ENCODE data around the gene PLEKHA1.

PLEKHA1 gene

GRCh38 chr10:122460891-122461293 lies 86.4 kb downstream of the PLEKHA1 start:
- Histone ChIP-seq H3K4me3 (ENCODE audit: low read depth, low read length) (peak overlapping the region; percentile 86), H3K4me1 (ENCODE audit: control insufficient read depth, insufficient read depth, low read length, unreplicated experiment) (peaks cover 33% of the 10 kb centered on the region), H3K79me2 (ENCODE audit: control insufficient read depth, insufficient read depth, low read length, unreplicated experiment) (peaks cover 42% of the 10 kb centered on the region), H3K27ac (ENCODE audit: low read depth, low read length) (no peak overlapping the region), H3K36me3 (ENCODE audit: insufficient read depth, low read length) (0 out of 2 replicates have a peak, but pooled peaks cover 8% of the 10 kb centered on the region), H3K27me3 (ENCODE audit: insufficient read depth, low read length) (no peaks in the 10 kb centered on the region), H2AFZ (ENCODE audit: low read length, unreplicated experiment) (peak overlapping the region; percentile 46)

- peak within 1 kb of the TSS; percentile 86 for H3K4me3 ChIP-seq (ENCODE audit: low read depth, low read length)
- peaks cover 33% of the 10 kb centered on the region for H3K4me1 ChIP-seq (ENCODE audit: control insufficient read depth, insufficient read depth, low read length, unreplicated experiment)
- peak within 1 kb of the TSS; percentile 51; the same call in 1 of the 2 replicates for H3K27ac ChIP-seq (ENCODE audit: low read depth, low read length)
- peak within 1 kb of the TSS; percentile 57 for H2AFZ ChIP-seq (ENCODE audit: low read length, unreplicated experiment)
- H3K36me3 ChIP-seq (ENCODE audit: insufficient read depth, low read length): 0 out of 2 replicates have a peak, but pooled peaks cover 8% of the 10 kb centered on the region
- H3K79me2 ChIP-seq (ENCODE audit: control insufficient read depth, insufficient read depth, low read length, unreplicated experiment): peaks cover 45% of the 10 kb centered on the region
- no peaks in the 10 kb centered on the region for H3K27me3 ChIP-seq (ENCODE audit: insufficient read depth, low read length)
These were observed 86.8 kb downstream of the PLEKHA1 start, which contains the start of gene HTRA1 for GRCh38 chr10:122461367-122461728. TSS of gene HTRA1 (plus strand) at chr10:122461553. CDS start at chr10:122461653, 100 bp downstream.

GRCh38 chr10:122461729-122462532 lies 87.4 kb downstream of the PLEKHA1 start:
- H3K36me3 ChIP-seq (ENCODE audit: insufficient read depth, low read length): 0 out of 2 replicates have a peak, but pooled peaks cover 8% of the 10 kb centered on the region
- H3K4me1 ChIP-seq (ENCODE audit: control insufficient read depth, insufficient read depth, low read length, unreplicated experiment): peaks cover 39% of the 10 kb centered on the region
- no peaks in the 10 kb centered on the region for H3K27me3 ChIP-seq (ENCODE audit: insufficient read depth, low read length)
- peak overlapping the region; percentile 51; the same call in 1 of the 2 replicates for H3K27ac ChIP-seq (ENCODE audit: low read depth, low read length)
- H3K4me3 ChIP-seq (ENCODE audit: low read depth, low read length): peak overlapping the region; percentile 86
- peaks cover 51% of the 10 kb centered on the region for H3K79me2 ChIP-seq (ENCODE audit: control insufficient read depth, insufficient read depth, low read length, unreplicated experiment)
- H2AFZ ChIP-seq (ENCODE audit: low read length, unreplicated experiment): peak overlapping the region; percentile 57

- Histone ChIP-seq H3K27me3 (ENCODE audit: insufficient read depth, low read length) (no peaks in the 10 kb centered on the region), H2AFZ (ENCODE audit: low read length, unreplicated experiment) (peak overlapping the region; percentile 57), H3K4me3 (ENCODE audit: low read depth, low read length) (peak overlapping the region; percentile 86), H3K36me3 (ENCODE audit: insufficient read depth, low read length) (0 out of 2 replicates have a peak, but pooled peaks cover 8% of the 10 kb centered on the region), H3K27ac (ENCODE audit: low read depth, low read length) (peak overlapping the region; percentile 51; the same call in 1 of the 2 replicates), H3K4me1 (ENCODE audit: control insufficient read depth, insufficient read depth, low read length, unreplicated experiment) (peaks cover 48% of the 10 kb centered on the region), H3K79me2 (ENCODE audit: control insufficient read depth, insufficient read depth, low read length, unreplicated experiment) (peaks cover 60% of the 10 kb centered on the region)
These were observed 88.3 kb downstream of the PLEKHA1 start for GRCh38 chr10:122462533-122463465.

GRCh38 chr10:122463466-122464249 lies 89.2 kb downstream of the PLEKHA1 start:
- 0 out of 2 replicates have a peak overlapping the region, but pooled peaks have one; percentile 51 for H3K27ac ChIP-seq (ENCODE audit: low read depth, low read length)
- H3K36me3 ChIP-seq (ENCODE audit: insufficient read depth, low read length): 0 out of 2 replicates have a peak, but pooled peaks cover 8% of the 10 kb centered on the region
- H3K4me3 ChIP-seq (ENCODE audit: low read depth, low read length): peak overlapping the region; percentile 86
- H3K27me3 ChIP-seq (ENCODE audit: insufficient read depth, low read length): no peaks in the 10 kb centered on the region
- peaks cover 57% of the 10 kb centered on the region for H3K4me1 ChIP-seq (ENCODE audit: control insufficient read depth, insufficient read depth, low read length, unreplicated experiment)
- peaks cover 69% of the 10 kb centered on the region for H3K79me2 ChIP-seq (ENCODE audit: control insufficient read depth, insufficient read depth, low read length, unreplicated experiment)
- no peak overlapping the region for H2AFZ ChIP-seq (ENCODE audit: low read length, unreplicated experiment)

- Histone ChIP-seq H3K4me3 (ENCODE audit: low read depth, low read length) (peak overlapping the region; percentile 86), H3K36me3 (ENCODE audit: insufficient read depth, low read length) (0 out of 2 replicates have a peak, but pooled peaks cover 8% of the 10 kb centered on the region), H3K79me2 (ENCODE audit: control insufficient read depth, insufficient read depth, low read length, unreplicated experiment) (peaks cover 69% of the 10 kb centered on the region), H3K4me1 (ENCODE audit: control insufficient read depth, insufficient read depth, low read length, unreplicated experiment) (peaks cover 58% of the 10 kb centered on the region), H3K27ac (ENCODE audit: low read depth, low read length) (no peak overlapping the region), H3K27me3 (ENCODE audit: insufficient read depth, low read length) (no peaks in the 10 kb centered on the region), H2AFZ (ENCODE audit: low read length, unreplicated experiment) (no peak overlapping the region)
These were observed 89.7 kb downstream of the PLEKHA1 start for GRCh38 chr10:122464250-122464510.

GRCh38 chr10:122464586-122464985 lies 90.1 kb downstream of the PLEKHA1 start:
- no peaks in the 10 kb centered on the region for H3K27me3 ChIP-seq (ENCODE audit: insufficient read depth, low read length)
- H3K4me3 ChIP-seq (ENCODE audit: low read depth, low read length): peak overlapping the region; percentile 86
- 0 out of 2 replicates have a peak, but pooled peaks cover 8% of the 10 kb centered on the region for H3K36me3 ChIP-seq (ENCODE audit: insufficient read depth, low read length)
- H3K4me1 ChIP-seq (ENCODE audit: control insufficient read depth, insufficient read depth, low read length, unreplicated experiment): peaks cover 62% of the 10 kb centered on the region
- no peak overlapping the region for H3K27ac ChIP-seq (ENCODE audit: low read depth, low read length)
- H3K79me2 ChIP-seq (ENCODE audit: control insufficient read depth, insufficient read depth, low read length, unreplicated experiment): peaks cover 72% of the 10 kb centered on the region
- no peak overlapping the region for H2AFZ ChIP-seq (ENCODE audit: low read length, unreplicated experiment)

GRCh38 chr10:122465401-122466040 lies 91.0 kb downstream of the PLEKHA1 start:
- no peaks in the 10 kb centered on the region for H3K27me3 ChIP-seq (ENCODE audit: insufficient read depth, low read length)

GRCh38 chr10:122466951-122467381 lies 92.5 kb downstream of the PLEKHA1 start:
- Histone ChIP-seq H2AFZ (ENCODE audit: low read length, unreplicated experiment) (no peak overlapping the region), H3K79me2 (ENCODE audit: control insufficient read depth, insufficient read depth, low read length, unreplicated experiment) (peaks cover 93% of the 10 kb centered on the region), H3K27ac (ENCODE audit: low read depth, low read length) (peak overlapping the region; percentile 96; the same call in 1 of the 2 replicates), H3K36me3 (ENCODE audit: insufficient read depth, low read length) (0 out of 2 replicates have a peak, but pooled peaks cover 8% of the 10 kb centered on the region), H3K27me3 (ENCODE audit: insufficient read depth, low read length) (no peaks in the 10 kb centered on the region), H3K4me1 (ENCODE audit: control insufficient read depth, insufficient read depth, low read length, unreplicated experiment) (peaks cover 76% of the 10 kb centered on the region), H3K4me3 (ENCODE audit: low read depth, low read length) (no peak overlapping the region)

More at GRCh38 chr10:122465401-122466040, 91.0 kb downstream of the PLEKHA1 start:
- H2AFZ ChIP-seq (ENCODE audit: low read length, unreplicated experiment): no peak overlapping the region
- H3K79me2 ChIP-seq (ENCODE audit: control insufficient read depth, insufficient read depth, low read length, unreplicated experiment): peaks cover 82% of the 10 kb centered on the region
- H3K27ac ChIP-seq (ENCODE audit: low read depth, low read length): no peak overlapping the region
- peaks cover 64% of the 10 kb centered on the region for H3K4me1 ChIP-seq (ENCODE audit: control insufficient read depth, insufficient read depth, low read length, unreplicated experiment)
- 0 out of 2 replicates have a peak, but pooled peaks cover 8% of the 10 kb centered on the region for H3K36me3 ChIP-seq (ENCODE audit: insufficient read depth, low read length)
- peak overlapping the region; percentile 86; the same call in 1 of the 2 replicates for H3K4me3 ChIP-seq (ENCODE audit: low read depth, low read length)
